Measurements from ENCODE around the gene ZNF213.
"Not testable (repeated sequence)": the region's sequence is repeated elsewhere in the genome, so short reads cannot be mapped to it uniquely, and the experiment has no call there.

The ZNF213 gene

DNA sequence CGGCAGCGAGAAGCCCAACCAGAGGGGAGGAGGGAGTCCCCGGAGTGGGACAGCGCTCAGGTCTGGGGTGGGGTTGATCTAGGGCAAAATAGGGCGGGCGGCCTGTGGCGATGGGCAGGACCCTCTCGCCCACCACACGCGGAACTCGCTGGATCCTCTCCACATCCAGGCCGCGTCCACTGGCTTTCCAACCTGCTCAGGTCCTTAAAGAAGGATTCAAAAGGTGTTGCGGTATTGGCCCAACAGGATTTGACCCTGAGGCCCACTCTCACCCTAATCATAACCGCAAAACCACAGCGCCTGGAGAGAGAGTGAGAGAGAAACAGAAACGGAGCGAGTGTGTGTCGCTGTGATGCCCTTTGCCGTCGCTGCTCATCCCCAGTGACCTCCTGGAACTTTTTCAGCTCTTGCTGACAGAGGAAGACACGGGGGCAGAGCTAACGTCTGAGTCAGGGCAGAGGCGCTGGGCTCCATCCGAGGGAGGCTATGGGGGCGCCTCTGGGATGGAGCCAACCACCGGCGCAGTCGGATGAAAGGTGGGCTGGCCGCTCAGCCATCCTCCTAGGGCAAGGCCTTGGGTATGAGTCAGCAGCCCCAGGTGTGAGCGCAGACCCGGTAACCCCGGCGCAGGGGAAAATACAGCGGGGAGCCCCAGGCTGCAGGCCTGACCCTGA, 36.5 kb downstream of the ZNF213 start:
- DNase-seq = no peak

DNA sequence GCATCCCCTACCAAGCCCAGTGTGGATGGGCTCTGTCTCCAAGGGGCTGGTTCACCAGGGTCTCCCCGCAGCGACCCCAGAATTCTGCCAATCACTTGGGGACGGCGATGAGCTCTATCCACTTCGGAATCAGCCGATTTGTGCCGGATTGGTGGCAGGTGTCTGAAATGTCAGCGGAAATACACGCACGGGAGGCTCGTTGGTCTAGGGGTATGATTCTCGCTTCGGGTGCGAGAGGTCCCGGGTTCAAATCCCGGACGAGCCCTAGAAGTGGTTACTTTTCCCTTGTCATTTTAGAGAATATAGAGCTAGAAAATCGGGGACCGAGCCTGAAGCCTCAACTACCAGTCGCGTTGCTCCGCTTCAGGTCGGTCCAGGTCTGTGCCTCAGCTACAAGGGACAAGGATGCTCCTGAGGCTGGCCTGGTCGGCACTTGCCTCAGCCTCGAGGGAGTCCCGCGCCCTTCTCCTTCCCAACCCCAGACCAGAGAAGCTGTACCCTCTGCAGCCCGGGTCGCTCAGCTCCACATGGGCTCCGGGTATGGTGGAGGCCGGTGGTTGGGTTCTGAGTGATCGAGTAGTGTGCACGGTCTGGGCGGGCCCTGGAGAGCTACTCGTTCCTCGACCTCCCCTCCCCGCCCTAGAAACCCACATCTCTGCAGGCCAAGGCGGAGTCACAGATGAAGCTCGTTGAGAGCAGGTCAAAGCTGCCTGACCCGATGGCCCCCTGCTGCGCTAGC, 37.2 kb downstream of the ZNF213 start:
- no peak for DNase-seq

DNA sequence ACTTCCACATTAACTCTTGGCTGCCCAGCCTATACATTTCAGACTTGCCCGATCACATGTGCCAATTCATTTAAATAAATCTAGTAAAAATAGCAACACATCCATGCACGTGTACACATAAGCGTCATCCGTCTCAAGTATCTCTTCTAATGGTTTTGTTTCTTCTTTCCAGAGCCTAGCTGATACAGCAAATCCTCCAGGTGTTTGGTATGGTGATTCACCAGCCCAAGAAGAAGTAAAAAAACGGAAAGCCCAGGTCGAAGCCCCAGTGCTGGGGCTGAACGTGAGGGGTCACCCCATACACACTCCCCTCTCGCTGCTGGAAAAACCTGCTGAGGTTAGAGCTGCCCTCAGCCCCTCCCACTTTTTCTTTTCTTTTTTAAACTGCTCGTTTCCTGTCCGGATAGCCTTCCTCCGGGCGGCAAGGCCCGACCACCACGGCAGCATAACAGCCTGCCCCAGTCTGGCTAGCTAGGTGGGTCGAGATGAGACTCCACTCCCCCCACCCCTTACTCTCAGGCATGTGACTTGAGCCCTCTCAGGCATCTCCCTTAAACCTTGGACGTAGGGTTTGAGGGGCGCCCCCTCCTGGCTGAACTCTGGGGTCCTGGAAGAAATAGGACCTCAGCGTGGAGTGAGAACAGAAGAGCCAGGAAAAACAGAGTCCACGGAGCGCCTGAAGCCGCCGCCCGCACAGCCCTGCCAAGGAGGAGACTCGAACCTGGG, 39.2 kb downstream of the ZNF213 start:
- no peak for DNase-seq

DNA sequence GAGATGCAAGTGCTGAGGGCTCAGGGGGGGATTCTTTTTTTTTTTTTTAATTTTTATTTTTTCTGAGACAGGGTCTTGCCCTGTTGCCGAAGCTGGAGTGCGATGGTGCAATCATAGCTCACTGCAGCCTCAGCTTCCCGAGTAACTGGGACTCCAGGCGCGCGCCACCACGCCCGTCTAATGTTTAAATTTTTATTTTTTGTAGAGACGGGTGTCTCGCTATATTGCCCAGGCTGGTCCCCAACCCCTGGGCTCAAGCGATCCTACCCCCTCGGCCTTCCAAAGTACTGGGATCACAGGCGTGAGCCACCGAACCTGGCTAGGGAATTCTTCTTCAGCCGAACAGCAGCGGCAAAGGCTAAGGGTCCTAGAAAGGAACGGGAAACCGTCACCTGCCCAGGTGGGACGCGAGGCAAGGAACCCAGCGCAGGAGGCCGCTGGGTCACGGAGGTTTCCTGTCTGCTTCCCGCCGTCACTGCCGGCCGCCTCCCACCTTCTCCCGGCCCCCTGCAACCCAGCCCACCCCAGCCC, 39.9 kb downstream of the ZNF213 start:
- DNase-seq = no peak

DNA sequence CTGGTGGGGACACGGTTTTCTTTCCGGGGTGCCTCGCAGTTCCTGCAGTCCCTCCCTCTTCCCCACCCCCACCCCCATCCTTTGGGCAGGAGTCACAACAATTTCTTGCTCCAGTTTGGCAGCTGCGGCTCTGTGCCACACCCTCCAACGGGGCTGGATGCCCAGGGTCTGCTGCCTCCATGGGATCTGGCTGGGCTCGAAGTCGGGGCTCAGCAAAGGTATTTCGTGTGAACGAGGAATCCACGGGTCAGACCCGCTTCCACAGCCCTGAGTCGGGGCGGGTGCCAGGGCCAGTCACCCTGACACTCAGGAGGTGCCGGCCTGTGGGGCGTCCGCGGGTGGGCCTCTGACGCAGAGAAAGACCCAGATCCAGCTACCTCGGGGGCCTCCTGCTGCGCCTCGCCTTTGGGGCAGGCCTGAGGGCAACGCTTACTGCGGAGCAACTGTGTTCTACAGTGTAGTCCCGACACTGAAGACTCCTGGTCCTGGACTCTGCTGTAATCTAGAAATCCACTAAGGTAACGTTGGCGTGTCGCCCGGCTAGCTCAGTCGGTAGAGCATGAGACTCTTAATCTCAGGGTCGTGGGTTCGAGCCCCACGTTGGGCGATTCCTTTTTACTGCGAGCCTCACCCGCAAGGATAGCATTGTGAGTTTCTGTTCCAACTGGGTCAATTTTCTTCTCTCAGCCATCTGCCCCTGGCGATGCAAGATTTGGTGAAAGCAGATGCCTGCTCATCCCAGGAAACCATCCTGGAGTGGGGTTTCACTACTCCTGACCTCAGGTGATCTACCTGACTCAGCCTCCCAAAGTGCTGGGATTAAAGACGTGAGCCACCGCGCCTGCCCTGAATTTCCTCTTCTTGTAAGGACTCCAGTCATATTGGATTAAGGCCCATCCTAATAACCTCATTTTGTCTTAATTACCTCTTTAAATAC, 40.6 kb downstream of the ZNF213 start:
- DNase-seq = no peak

DNA sequence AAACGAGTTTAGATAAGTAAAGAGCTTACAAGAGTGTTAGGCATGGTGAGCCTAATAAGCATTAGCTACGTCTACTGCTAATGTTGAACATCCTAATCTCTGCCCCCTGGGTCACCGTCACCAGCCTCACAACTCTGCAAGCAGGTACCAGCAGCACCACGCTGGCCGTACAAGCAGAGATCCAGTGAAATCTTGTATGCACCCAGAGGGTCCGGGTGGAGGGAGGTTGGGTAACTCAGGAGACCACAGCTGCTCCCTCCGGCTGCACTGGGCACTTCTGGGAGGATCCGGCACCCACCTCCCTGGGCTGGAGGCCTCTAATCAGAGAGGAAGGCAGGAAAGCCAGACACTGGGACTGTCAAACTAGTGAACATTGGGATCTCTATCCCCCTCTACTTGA, 44.8 kb downstream of the ZNF213 start:
- no peak for DNase-seq

DNA sequence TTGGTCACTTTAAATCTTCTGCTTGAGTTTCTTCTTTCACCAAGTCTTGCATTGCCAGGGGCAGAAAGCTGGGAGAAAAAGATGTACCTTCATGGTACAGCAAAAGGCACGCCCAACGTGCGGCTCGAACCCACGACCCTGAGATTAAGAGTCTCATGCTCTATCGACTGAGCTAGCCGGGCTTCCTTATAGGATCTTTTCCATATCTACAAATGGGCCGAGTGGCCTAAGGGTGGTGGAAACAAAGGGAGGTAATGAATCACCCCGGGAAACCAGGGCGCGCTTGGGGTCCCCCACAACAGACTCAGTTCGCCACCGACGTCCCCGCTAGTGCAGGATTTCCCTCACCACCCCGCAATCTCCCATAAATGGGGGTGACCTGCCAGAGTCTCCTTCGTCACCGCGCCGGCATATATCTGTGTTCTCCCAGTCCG, 45.6 kb downstream of the ZNF213 start:
- DNase-seq = no peak

DNA sequence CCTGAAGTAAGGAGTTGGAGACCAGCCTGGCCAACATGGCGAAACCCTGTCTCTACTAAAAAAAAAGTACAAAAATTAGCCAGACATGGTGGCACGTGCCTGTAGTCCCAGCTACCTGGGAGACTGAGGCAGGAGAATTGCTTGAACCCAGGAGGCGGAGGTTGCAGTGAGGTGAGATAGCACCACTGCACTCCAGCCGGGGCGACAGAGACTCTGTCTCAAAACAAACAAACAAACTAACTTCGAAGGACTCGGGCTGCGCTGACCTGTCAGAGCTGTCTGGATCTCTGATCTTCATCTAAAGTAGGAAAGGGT, 47.4 kb downstream of the ZNF213 start:
- not testable (repeated sequence) for DNase-seq

DNA sequence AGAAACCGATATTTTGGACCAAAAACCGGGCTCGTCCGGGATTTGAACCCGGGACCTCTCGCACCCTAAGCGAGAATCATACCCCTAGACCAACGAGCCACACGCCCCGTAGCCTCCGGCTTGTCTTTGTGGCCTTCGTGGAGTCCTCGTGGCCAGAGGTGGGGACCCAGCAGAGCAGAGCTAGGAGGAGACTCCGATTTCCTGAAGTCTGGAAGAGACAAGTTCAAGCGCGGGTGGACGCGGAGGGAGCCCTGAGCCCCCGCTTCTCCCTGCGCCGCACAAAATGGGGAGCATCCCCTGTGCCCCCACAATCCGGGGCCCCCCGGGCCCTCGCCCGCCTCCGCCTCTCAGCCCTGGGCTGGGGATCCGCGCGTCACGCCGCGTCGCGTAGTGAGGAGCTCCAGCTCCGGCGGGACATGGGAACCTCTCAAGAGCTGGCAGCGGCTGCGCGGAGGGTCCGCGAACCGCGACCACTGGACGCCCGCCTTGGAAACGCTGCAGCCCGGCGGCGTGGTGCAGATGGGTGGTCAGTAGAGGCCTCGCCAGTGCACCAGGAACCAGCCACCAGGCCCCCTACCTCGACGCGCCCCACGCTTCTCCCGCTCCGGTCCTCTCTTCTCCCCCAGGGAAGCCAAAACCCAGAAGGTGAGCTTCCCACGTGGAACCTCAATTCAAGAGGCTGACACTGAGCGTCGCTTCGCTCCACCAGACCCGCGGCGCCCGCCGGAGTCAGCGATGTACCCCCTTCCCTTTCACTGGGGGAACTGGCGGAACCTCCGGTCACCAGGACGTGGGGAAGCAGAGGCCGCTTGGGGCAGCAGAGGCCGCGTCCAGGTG, 48.0 kb downstream of the ZNF213 start:
- DNase-seq = no peak

DNA sequence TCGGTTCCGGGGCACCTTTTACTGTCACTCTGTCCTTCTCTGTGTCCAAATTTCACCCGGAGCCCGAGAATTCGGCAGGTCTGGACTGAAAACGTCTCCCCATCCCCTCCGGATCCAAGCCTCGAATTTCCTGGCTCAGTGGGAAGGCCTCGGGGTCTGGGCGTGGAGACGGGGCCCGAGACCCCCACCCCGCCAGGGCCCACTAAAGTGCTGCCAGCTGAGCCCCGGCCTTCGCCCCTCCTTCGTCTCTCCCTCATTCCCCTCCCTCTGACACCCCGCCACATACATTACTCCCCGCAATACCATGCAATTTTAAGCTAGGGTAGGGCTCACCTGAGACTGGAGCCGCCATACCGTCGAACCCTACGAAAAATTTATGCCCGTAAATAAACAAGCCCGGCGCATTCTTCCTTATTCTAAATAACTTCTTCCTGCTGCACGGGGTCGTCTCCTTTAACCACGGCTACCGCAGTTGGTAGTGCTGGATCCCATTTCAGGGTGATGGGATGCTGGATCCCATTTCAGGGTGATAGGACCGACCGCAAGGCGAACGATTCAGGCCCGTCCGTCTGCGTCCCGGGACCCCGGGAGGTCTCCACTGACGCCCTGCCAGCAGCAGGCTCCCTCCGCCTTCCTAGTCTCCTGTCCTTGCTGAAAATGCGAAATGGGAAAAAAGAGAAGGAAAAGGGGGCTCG, 48.8 kb downstream of the ZNF213 start:
- no peak for DNase-seq

DNA sequence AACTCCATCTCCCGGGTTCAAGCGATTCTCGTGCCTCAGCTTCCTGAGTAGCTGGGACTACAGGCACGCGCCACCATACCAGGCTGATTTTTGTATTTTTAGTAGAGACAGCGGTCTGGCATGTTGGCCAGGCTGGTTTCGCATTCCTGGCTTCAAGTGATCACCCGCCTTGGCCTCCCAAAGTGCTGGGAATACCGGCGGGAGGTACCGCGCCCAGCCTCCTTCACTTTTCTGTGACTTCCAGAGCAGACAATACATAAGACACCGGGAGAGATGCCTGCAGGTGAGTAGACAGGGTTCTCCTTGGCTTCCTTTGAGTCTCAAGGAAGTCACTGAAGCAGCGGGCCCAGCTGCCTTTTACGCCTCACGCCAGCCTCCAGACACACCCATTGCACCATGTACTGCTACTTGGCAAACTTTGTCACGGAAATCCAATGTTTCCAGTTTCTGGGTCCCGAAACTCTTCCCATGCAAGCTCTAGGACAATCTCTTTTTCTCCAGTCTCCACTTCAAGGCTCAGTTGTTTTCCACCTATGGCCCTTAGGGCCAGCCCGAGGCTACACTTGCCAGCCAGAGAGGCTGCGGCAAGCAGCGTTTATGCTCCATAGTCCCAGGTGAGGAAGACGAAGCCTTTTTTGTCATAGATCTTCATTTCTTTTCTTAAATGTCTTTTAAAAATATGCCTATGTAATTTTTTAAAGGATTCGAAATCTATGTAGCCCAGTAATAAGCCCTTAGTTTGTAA, 52.3 kb downstream of the ZNF213 start:
- no peak for DNase-seq

DNA sequence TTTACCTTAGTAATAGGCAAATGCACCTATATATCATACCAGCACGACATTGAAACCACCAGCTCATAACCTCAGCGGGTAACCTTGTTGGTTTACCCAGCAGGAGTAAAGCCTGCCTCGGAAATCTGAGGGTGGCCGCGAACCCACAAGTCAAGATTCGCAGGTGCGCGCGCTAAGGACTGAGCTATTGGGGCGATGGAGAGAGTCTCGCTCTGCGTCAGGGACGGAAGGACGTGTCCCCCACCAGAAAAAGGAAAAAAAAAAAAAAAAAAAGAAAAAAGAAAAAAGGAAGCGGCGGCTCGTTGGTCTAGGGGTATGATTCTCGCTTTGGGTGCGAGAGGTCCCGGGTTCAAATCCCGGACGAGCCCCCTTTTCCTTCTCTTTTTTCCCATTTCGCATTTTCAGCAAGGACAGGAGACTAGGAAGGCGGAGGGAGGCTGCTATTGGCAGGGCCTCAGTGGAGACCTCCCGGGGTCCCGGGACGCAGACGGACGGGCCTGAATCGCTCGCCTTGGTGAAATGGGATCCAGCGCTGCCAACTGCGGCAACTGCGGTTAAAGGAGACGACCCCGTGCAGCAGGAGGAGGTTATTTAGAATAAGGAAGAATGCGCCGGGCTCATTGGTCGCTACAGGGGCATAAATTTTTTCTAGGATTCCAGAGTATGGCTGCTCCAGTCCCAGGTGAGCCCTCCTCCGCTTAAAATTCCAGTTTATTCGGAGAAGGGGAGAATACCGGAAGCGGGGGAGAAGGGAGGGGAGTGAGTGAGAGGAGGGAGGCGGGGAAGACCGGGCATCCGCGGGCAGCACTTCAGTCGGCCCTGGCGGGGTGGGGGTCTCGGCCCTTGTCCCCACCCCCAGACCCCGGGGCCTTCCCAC, 53.2 kb downstream of the ZNF213 start, which contains the start of gene OR1F1:
Gene OR1F1 (plus strand): TSS at position 407 of the 877 bp plus-strand sequence.
- DNase-seq = no peak

DNA sequence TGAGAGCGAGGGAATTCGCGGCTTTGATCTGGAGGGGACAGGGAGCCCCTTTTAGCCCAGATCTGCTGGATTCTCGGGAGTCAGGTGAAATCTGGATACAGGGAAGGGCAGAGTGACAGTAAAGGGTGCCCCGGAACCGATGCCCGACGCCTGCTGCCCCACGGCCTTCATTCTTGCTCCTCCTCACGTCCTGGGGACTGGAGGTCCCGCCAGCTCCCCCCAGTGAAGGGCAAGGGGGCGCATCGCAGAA, 53.8 kb downstream of the ZNF213 start:
- no peak for DNase-seq

DNA sequence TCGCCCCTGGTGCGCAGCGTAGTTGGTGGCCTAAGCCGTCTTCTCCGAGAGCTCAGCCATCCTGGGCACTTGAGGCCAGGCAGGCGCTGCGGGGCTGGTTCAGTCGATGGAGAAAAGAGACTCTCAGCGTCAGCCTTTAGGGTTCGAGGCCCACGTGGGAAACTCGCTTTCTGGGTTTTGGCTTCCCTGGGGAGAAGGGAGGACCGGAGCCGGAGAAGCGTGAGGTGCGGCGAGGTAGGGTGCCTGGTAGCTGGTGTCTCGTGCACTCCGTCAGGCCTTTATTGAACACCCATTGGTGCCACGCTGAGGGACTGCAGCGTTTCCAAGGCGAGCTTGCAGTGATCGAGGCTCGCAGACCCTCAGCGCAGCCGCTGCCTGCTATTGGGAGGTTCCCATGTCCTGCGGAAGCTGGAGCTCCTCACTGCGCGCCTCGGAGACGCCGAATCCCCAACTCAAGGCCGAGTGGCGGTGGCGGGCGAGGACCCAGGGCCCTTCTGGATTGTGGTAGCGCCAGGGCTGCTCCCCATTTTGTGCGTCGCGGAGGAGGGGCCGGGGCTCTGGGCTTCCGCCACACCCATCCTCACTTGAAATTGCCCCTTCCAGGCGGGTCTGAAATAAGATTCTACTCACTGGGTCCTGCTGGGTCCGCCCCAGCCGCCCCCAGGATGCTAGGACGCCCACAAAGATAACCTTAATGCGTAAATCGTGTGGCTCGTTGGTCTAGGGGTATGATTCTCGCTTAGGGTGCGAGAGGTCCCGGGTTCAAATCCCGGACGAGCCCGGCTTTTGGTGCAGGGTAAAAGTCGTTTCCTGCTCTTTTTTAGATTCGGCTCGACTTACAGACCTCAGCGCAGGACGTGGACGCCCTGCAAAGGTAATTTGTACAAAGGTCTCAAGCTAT, 54.3 kb downstream of the ZNF213 start:
- no peak for DNase-seq

DNA sequence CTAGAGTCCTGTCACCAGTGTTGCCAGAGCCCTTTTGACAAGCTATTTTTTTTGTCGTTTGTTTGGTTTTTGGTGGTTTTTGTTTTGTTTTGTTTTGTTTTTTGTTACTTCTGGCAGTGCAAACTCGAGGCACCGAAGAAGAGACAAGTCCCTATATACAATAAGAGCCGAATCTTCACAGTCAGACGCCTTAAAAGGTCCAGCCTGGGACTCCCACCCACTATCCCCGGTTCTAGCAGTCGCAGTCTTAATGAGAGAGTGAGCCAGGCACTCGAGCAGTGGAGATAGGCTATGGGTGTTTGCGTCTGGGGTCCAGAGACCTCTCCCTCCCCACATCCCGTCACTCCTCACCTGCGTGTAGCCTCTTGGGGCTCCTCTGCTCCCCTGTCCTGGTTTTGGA, 55.0 kb downstream of the ZNF213 start:
- no peak for DNase-seq

DNA sequence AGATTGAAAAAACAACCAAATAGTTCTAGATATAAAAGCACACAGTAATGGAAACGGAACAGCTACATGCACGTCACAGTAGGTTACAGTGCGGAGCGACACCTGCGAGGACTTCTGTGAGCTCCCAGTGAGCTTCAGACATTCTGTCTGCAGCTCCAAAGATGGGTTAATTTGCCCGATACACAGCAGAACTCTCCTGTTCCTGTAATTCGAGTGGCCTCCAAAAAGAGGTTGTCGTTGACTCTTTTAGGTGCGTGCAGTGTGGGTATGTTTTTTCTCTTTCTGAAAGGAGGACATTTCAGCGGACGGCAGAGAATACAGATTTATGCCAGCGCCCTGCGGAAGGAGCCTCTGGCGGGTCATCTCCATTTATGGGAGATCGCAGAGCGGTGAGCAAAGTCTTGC, 56.1 kb downstream of the ZNF213 start:
- DNase-seq = no peak

All from bone marrow (tissue), 2 donors.